NB4 (cell line): ENCODE results near the gene UQCR11.

Source experiments
- DNase-seq: peaks from one replicate; pipeline ENCODE4 v3.0.0; 2010; ENCODE audit warnings: low read depth
- H3K4me3 ChIP-seq: one replicate; pipeline ENCODE4 v1.5.1; 2011; ENCODE audit warnings: mild to moderate bottlenecking, low read depth, low read length, moderate library complexity
- MAX ChIP-seq: IDR thresholded peaks from 2 replicates; pipeline ENCODE4 v1.6.1; 2011; ENCODE audit warnings: low read depth, low read length
- MYC ChIP-seq: IDR thresholded peaks from 2 replicates; pipeline ENCODE4 v1.6.1; 2011; ENCODE audit warnings: low read depth, low read length
- POLR2A ChIP-seq: IDR thresholded peaks from 2 replicates; pipeline ENCODE4 v1.6.1; 2011; ENCODE audit warnings: mild to moderate bottlenecking; ENCODE audit not compliant: insufficient read length; ENCODE audit errors: extremely low read depth
- TF ChIP-seq, protein P1 (sequence below): IDR thresholded peaks from one replicate; pipeline ENCODE4 v1.5.1; 2012; ENCODE audit warnings: low read depth, low read length

Gene UQCR11

GRCh38 chr19:1577929-1578618 is 27.2 kb downstream of the UQCR11 start:
- TF ChIP-seq POLR2A, result no peak
- no peak for TF ChIP-seq MYC
- TF ChIP-seq MAX, result no peak
- no peak for DNase-seq
- H3K4me3 ChIP-seq, result no peak overlapping the region

GRCh38 chr19:1577090-1577928 is 28.0 kb downstream of the UQCR11 start:
- no peak overlapping the region for H3K4me3 ChIP-seq
- TF ChIP-seq MYC (no peak), POLR2A (no peak), MAX (no peak)
- TF ChIP-seq, protein P1, sequence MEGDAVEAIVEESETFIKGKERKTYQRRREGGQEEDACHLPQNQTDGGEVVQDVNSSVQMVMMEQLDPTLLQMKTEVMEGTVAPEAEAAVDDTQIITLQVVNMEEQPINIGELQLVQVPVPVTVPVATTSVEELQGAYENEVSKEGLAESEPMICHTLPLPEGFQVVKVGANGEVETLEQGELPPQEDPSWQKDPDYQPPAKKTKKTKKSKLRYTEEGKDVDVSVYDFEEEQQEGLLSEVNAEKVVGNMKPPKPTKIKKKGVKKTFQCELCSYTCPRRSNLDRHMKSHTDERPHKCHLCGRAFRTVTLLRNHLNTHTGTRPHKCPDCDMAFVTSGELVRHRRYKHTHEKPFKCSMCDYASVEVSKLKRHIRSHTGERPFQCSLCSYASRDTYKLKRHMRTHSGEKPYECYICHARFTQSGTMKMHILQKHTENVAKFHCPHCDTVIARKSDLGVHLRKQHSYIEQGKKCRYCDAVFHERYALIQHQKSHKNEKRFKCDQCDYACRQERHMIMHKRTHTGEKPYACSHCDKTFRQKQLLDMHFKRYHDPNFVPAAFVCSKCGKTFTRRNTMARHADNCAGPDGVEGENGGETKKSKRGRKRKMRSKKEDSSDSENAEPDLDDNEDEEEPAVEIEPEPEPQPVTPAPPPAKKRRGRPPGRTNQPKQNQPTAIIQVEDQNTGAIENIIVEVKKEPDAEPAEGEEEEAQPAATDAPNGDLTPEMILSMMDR, result no peak
- no peak for DNase-seq

- no peak for DNase-seq
- H3K4me3 ChIP-seq, result no peak overlapping the region
- TF ChIP-seq, protein P1, result no peak
- TF ChIP-seq MAX (no peak), MYC (no peak), POLR2A (no peak)
Observed at GRCh38 chr19:1576242-1577089, 28.8 kb downstream of the UQCR11 start.

GRCh38 chr19:1575323-1576241 is 29.7 kb downstream of the UQCR11 start:
- no peak for DNase-seq
- TF ChIP-seq, protein P1, result no peak
- TF ChIP-seq MAX (no peak), MYC (no peak), POLR2A (no peak)

DNA sequence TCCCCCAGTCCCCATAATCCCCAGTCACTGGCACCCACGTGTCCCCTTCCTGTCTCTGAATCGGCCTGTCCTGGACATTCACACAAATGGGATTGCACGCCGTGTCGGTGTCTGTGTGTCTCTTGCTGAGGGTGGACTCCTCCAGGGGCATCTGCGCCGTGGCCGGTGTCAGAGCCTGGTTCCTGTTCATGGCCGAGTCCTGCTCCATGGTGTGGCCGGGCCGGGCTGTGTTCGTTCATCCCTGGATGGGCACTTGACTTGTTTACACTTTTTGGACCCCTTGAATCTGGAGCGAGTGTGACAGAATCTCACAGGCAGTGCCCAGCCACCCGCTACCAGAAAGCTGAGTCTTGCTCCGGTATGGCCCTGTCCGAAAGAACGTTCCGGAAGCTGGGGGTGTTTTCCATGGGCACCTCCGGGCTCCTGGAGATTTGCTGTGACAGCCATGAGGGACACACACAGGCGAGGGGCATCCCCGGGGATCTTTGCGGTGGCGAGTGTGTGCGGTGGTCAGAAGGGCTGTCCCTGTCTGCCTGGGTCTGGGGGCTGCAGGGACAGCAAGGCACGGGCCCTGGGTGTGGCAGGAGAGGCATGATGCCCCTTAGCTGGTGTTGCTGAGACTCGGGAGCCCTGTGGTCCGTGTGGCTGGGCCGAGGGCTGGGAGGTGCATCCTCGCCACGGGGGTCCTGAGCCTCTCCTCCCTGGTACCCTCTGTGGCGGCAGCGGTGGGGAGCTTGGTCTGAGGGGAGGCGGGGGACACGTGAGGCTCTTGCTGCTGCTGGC is 30.7 kb downstream of the UQCR11 start:
- no peak overlapping the region for H3K4me3 ChIP-seq
- TF ChIP-seq, protein P1, result no peak
- no peak for TF ChIP-seq MYC
- TF ChIP-seq POLR2A, result no peak
- TF ChIP-seq MAX, result no peak
- DNase-seq, result no peak

More at GRCh38 chr19:1575323-1576241, 29.7 kb downstream of the UQCR11 start:
- H3K4me3 ChIP-seq, result no peak overlapping the region
